Hepatocyte (in vitro differentiated cells): ENCODE measurements around the gene SLC16A6. TPM values are rescaled to one million over a fixed set of nuclear protein-coding genes. Genes with fewer than 3 reads are reported as not detected.
"Not testable (repeated sequence)": the region's sequence is repeated elsewhere in the genome, so short reads cannot be mapped to it uniquely, and the experiment has no call there.

Source experiments
- DNase-seq: peaks from one replicate; pipeline ENCODE4 v3.0.0-alpha.2; 2016; ENCODE audit warnings: low spot score
- H2AFZ ChIP-seq: fragments of 200-600 bp; sonication (generic); 2 replicates; pipeline ENCODE4 v1.6.0; 2016; ENCODE audit warnings: antibody characterized with exemption, mild to moderate bottlenecking
- H3K27ac ChIP-seq: fragments of 200-600 bp; sonication (generic); 2 replicates; pipeline ENCODE4 v1.5.1; 2016; ENCODE audit warnings: mild to moderate bottlenecking
- H3K27me3 ChIP-seq: fragments of 200-600 bp; sonication (generic); 2 replicates; pipeline ENCODE4 v1.6.1; 2016
- H3K36me3 ChIP-seq: fragments of 200-600 bp; sonication (generic); replicated peaks from 2 replicates; pipeline ENCODE4 v1.5.1; 2016; ENCODE audit warnings: low read depth; ENCODE audit not compliant: insufficient read depth
- H3K4me1 ChIP-seq: fragments of 200-600 bp; sonication (generic); 2 replicates; pipeline ENCODE4 v1.5.1; 2016; ENCODE audit warnings: mild to moderate bottlenecking, moderate library complexity; ENCODE audit not compliant: insufficient read depth
- H3K4me2 ChIP-seq: fragments of 200-600 bp; sonication (generic); 2 replicates; pipeline ENCODE4 v1.6.0; 2016
- H3K4me3 ChIP-seq: fragments of 200-600 bp; sonication (generic); 2 replicates; pipeline ENCODE4 v1.5.1; 2016; ENCODE audit warnings: mild to moderate bottlenecking
- H3K79me2 ChIP-seq: fragments of 200-600 bp; sonication (generic); 2 replicates; pipeline ENCODE4 v1.6.0; 2017; ENCODE audit warnings: mild to moderate bottlenecking
- H3K9me2 ChIP-seq: fragments of 200-600 bp; sonication (generic); replicated peaks from 2 replicates; pipeline ENCODE4 v1.6.0; 2017; ENCODE audit warnings: mild to moderate bottlenecking; ENCODE audit not compliant: insufficient read depth
- H3K9me3 ChIP-seq: fragments of 200-600 bp; sonication (generic); 2 replicates; pipeline ENCODE4 v1.5.1; 2016; ENCODE audit warnings: low read depth, mild to moderate bottlenecking
- H4K20me1 ChIP-seq: fragments of 200-600 bp; sonication (generic); 2 replicates; pipeline ENCODE4 v1.6.0; 2016; ENCODE audit warnings: mild to moderate bottlenecking; ENCODE audit not compliant: insufficient read depth, poor library complexity, severe bottlenecking
- EZH2 ChIP-seq: fragments of 200-600 bp; sonication (generic); IDR thresholded peaks from 2 replicates; pipeline ENCODE4 v1.6.1; 2016; ENCODE audit warnings: antibody characterized with exemption, mild to moderate bottlenecking, borderline replicate concordance
- EZH2phosphoT487 ChIP-seq: fragments of 200-600 bp; sonication (generic); IDR thresholded peaks from one replicate; pipeline ENCODE4 v1.6.1; 2018; ENCODE audit warnings: antibody characterized with exemption, mild to moderate bottlenecking, low read depth, moderate library complexity; ENCODE audit not compliant: unreplicated experiment, severe bottlenecking
- WGBS: methylation state at CpG from one replicate; pipeline ENCODE4 v1.1.6; 2016; ENCODE audit warnings: low lambda C conversion rate; ENCODE audit errors: missing lambda C conversion rate; 5-methylcytosine and 5-hydroxymethylcytosine counted together
- polyA plus RNA-seq: library from polyadenylated mRNA; unstranded; fragments of >200 nt; fragmentation: Nextera tagmentation; extraction: Ambion mirVana; gene quantifications from 2 replicates; pipeline ENCODE4 v1.2.1, GENCODE V29; 2016
- total RNA-seq: library from RNA; depleted of rRNA; stranded (reverse); fragments of >200 nt; gene quantifications from 2 replicates; pipeline ENCODE4 v1.2.3, GENCODE V29; 2014
- TF ChIP-seq, protein P1 (sequence below): fragments of 200-600 bp; sonication (generic); IDR thresholded peaks from 2 replicates; pipeline ENCODE4 v1.5.1; 2016; ENCODE audit warnings: antibody characterized with exemption, mild to moderate bottlenecking; ENCODE audit not compliant: poor library complexity

SLC16A6 gene
- total and polyA plus RNA-seq, 2 experiments from 2014 or later = 0.06 TPM; not detected in 1

DNA sequence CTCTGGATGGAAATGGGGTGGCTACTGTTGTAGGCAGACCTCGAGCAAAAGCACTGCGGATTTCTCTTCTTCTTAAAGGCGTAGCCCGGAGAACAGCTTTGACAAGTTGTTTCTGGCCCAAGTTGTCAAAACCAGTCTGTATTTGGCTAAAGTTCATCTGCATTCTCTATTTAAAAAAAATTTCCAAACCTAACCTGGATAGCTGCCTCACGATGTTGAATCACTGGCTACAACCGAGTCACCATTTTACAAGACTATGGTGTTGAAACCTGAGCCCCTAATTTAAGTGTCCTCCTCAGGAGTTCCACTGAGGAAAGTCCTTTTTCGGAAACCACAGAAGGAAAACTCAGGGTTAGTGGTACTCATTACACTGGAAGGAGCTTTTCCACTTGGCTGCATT lies 1.5 kb downstream of the SLC16A6 start:
- WGBS = 69% methylated on average over 7 of the region's 7 CpGs
- no peaks in the 10 kb centered on the region for H3K36me3 ChIP-seq
- H3K4me2 ChIP-seq = no peak overlapping the region
- no peak overlapping the region for H3K4me3 ChIP-seq
- no peak for DNase-seq
- no peaks in the 10 kb centered on the region for H3K9me2 ChIP-seq
- no peak for TF ChIP-seq EZH2phosphoT487
- TF ChIP-seq EZH2 = peak; percentile 4
- TF ChIP-seq, protein P1, sequence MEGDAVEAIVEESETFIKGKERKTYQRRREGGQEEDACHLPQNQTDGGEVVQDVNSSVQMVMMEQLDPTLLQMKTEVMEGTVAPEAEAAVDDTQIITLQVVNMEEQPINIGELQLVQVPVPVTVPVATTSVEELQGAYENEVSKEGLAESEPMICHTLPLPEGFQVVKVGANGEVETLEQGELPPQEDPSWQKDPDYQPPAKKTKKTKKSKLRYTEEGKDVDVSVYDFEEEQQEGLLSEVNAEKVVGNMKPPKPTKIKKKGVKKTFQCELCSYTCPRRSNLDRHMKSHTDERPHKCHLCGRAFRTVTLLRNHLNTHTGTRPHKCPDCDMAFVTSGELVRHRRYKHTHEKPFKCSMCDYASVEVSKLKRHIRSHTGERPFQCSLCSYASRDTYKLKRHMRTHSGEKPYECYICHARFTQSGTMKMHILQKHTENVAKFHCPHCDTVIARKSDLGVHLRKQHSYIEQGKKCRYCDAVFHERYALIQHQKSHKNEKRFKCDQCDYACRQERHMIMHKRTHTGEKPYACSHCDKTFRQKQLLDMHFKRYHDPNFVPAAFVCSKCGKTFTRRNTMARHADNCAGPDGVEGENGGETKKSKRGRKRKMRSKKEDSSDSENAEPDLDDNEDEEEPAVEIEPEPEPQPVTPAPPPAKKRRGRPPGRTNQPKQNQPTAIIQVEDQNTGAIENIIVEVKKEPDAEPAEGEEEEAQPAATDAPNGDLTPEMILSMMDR = no peak
- no peaks in the 10 kb centered on the region for H4K20me1 ChIP-seq
- no peaks in the 10 kb centered on the region for H3K9me3 ChIP-seq
- peaks cover 58% of the 10 kb centered on the region for H3K27me3 ChIP-seq
- H3K4me1 ChIP-seq = peaks cover 11% of the 10 kb centered on the region
- H3K27ac ChIP-seq = no peak overlapping the region
- no peaks in the 10 kb centered on the region for H3K79me2 ChIP-seq
- H2AFZ ChIP-seq = no peak overlapping the region

DNA sequence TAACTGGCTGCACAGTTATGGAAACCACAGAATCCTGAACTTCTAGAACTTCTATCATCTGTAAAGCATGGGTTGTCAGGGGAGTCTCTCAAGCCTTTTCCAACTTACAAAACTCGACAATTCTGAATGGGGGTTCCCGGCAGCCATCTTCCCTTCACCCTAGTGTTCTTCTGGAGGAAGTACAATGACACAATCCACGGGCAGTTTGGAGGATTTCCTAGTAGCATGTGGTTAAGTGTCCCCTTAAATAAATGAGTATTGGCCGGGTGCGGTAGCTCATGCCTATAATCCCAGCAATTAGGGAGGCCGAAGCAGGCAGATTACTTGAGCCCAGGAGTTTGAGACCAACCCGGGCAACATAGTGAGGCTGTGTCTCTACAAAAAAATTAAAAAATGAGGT lies 2.1 kb downstream of the SLC16A6 start:
- Histone ChIP-seq H3K9me3 (no peaks in the 10 kb centered on the region), H3K9me2 (no peaks in the 10 kb centered on the region), H3K4me2 (no peak overlapping the region), H3K27me3 (peaks cover 51% of the 10 kb centered on the region), H4K20me1 (no peaks in the 10 kb centered on the region), H3K4me3 (no peak overlapping the region), H3K36me3 (no peaks in the 10 kb centered on the region), H3K4me1 (peaks cover 11% of the 10 kb centered on the region), H3K79me2 (no peaks in the 10 kb centered on the region), H2AFZ (no peak overlapping the region), H3K27ac (no peak overlapping the region)
- no peak for DNase-seq
- TF ChIP-seq EZH2 = no peak
- 75% methylated on average over 7 of the region's 7 CpGs for WGBS

DNA sequence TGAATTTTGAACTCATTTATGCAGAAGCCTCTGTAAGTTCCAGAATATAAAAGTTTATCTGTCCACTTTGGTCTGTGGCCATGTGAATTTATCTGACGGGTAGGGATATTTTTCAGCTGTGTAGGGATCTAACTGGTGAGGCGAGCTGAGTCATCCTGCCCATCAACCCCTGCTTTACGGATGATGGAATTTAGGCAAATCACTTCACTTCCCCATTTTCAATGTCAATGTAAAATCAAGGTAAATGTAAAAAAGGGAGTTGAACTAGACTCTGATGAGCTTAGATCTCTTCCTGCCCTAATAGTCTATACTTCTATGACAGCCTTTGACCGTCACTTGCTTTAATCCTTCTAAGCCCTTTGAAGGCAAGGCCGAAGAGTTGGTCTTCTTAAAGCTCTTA lies 2.6 kb downstream of the SLC16A6 start:
- H3K27ac ChIP-seq = no peak overlapping the region
- H3K9me2 ChIP-seq = no peaks in the 10 kb centered on the region
- peaks cover 47% of the 10 kb centered on the region for H3K27me3 ChIP-seq
- no peak overlapping the region for H3K4me3 ChIP-seq
- TF ChIP-seq EZH2 = no peak
- 84% methylated on average over 5 of the region's 5 CpGs for WGBS
- H3K36me3 ChIP-seq = no peaks in the 10 kb centered on the region
- no peaks in the 10 kb centered on the region for H4K20me1 ChIP-seq
- H3K79me2 ChIP-seq = no peaks in the 10 kb centered on the region
- H3K4me2 ChIP-seq = no peak overlapping the region
- peaks cover 11% of the 10 kb centered on the region for H3K4me1 ChIP-seq
- no peaks in the 10 kb centered on the region for H3K9me3 ChIP-seq
- H2AFZ ChIP-seq = no peak overlapping the region
- no peak for DNase-seq

DNA sequence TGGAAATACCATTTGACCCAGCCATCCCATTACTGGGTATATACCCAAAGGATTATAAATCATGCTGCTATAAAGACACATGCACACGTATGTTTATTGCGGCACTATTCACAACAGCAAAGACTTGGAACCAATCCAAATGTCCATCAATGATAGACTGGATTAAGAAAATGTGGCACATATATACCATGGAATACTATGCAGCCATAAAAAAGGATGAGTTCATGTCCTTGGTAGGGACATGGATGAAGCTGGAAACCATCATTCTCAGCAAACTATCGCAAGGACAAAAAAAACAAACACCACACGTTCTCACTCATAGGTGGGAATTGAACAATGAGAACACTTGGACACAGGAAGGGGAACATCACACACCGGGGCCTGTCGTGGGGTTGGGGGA lies 9.0 kb downstream of the SLC16A6 start:
- not testable (repeated sequence) for H3K4me3 ChIP-seq, H3K36me3 ChIP-seq, H3K4me2 ChIP-seq, H3K79me2 ChIP-seq, H3K27ac ChIP-seq, H2AFZ ChIP-seq, H4K20me1 ChIP-seq, H3K9me3 ChIP-seq, DNase-seq, H3K27me3 ChIP-seq, H3K9me2 ChIP-seq, H3K4me1 ChIP-seq
- WGBS = 58% methylated on average over 4 of the region's 6 CpGs

DNA sequence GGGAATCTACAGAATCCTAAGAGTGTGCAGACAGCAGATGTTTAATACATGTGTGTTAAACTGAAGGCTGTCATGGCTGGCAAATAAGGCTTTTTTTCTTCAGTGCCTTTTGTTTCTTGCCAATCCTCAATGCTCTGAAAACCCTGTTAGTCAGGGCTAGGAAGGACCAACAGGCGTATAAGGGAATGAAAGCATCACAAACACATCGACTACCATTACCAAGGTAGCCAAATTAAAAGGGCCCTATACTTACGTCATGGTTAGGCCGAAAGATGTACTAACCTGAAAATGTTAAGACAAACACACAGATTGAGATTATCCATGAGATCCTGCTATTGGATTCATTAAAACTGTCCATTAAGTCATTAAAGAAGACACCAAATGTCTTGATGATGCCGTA lies 13.1 kb downstream of the SLC16A6 start:
- no peaks in the 10 kb centered on the region for H3K4me1 ChIP-seq
- H3K4me2 ChIP-seq = no peak overlapping the region
- DNase-seq = no peak
- H3K27me3 ChIP-seq = no peaks in the 10 kb centered on the region
- no peak for TF ChIP-seq EZH2phosphoT487
- TF ChIP-seq EZH2 = no peak
- TF ChIP-seq, protein P1 = no peak
- WGBS = 84% methylated on average over 5 of the region's 5 CpGs
- H2AFZ ChIP-seq = no peak overlapping the region
- no peaks in the 10 kb centered on the region for H3K9me3 ChIP-seq
- no peak overlapping the region for H3K27ac ChIP-seq
- no peaks in the 10 kb centered on the region for H4K20me1 ChIP-seq
- H3K9me2 ChIP-seq = no peaks in the 10 kb centered on the region
- no peaks in the 10 kb centered on the region for H3K79me2 ChIP-seq
- no peaks in the 10 kb centered on the region for H3K36me3 ChIP-seq
- no peak overlapping the region for H3K4me3 ChIP-seq

DNA sequence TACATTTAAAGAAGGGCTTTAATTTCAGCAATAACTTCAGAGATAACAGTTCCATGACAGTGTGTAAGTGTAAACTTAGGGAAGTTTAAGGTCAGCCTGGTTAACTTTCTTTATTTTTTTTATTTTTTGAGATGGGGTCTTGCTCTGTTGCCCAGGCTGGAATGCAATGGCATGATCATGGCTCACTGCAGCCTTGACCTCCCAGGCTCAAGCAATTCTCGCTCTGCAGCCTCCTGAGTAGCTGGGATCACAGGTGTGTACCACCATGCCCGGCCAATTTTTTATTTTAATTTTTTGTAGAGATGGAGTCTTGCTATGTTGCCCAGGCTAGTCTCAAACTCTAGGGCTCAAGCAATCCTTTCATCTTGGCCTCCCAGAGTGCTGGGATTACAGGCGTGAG lies 14.6 kb downstream of the SLC16A6 start:
- not testable (repeated sequence) for H3K79me2 ChIP-seq, H3K4me3 ChIP-seq, H3K27ac ChIP-seq, DNase-seq, H3K9me2 ChIP-seq, H3K4me2 ChIP-seq, H4K20me1 ChIP-seq, H3K9me3 ChIP-seq, H3K27me3 ChIP-seq, H2AFZ ChIP-seq, H3K36me3 ChIP-seq, H3K4me1 ChIP-seq
- WGBS = 84% methylated on average over 3 of the region's 3 CpGs
